ENCODE data around the gene SVEP1.
"Not testable (repeated sequence)": the region's sequence is repeated elsewhere in the genome, so short reads cannot be mapped to it uniquely, and the experiment has no call there.

SVEP1 gene

DNA sequence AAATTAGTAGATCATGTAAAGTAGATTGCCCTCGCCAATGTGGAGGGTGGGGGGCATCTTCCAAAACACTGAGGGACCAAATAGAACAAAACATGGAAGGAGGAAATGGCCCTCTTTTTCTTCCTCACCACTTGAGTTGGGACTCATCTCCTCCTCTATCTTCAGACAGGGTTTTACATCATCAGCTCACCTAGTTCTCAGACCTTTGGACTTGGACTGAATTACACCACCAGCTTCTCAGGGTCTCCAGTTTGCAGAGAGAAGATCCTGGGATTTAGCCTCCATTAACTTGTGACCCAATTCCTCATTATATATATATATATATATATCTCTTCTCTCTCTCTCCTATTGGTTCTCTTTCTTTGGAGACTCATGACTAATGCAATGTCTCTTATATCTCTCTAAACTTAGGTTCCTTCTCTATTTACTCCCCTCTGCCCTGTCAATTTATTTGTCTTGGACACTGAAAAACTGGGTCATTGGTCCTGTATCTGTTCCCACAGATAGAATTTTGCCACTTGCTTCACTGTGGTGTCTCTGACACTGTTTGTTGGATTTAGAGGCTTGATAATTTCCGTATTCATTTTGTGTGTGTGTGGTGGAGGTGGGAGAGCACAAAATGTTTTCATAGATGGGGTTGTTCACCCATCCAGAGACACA lies 187.6 kb downstream of the SVEP1 start:
- DNase-seq (ENCODE audit: low read depth): no peak
- TF ChIP-seq CTCF (conservative IDR thresholded peaks at IDR 0.05; ENCODE audit: low read depth, low read length): no peak
- no peak overlapping the region for H3K4me3 ChIP-seq (ENCODE audit: low read depth, low read length)

DNA sequence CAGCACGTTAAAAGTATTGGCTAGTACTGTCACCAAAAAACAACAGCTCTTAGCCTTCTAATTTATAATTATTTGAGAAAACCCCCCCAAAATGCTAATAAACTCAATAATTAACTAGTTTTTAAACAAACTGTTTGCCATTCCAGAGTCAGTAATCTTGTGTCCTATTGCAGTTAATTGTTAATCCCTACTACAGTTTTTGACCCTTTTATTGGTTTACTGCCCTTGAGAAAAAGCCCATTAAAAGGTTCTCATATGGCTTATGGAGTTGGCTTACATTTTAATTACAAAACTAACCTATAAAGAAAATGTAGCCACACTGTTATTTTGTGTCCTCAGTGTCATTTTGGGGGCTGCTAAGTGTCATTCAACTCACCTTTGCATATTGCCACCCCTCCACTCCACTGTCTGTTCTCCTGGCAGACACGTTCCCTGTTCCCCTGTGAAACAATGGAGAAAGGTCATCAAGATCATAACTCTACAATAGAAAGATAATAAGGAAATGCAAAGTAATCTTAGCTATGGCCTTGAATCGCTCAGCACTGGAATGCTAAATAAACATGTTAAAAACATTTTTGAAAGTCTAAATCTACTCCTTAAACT lies 190.3 kb downstream of the SVEP1 start:
- no peak for TF ChIP-seq CTCF (conservative IDR thresholded peaks at IDR 0.05; ENCODE audit: low read depth, low read length)
- no peak for DNase-seq (ENCODE audit: low read depth)
- H3K4me3 ChIP-seq (ENCODE audit: low read depth, low read length): no peak overlapping the region

GRCh38 chr9:110383491-110383890 lies 196.1 kb downstream of the SVEP1 start:
- TF ChIP-seq CTCF (conservative IDR thresholded peaks at IDR 0.05; ENCODE audit: low read depth, low read length): no peak
- H3K4me3 ChIP-seq (ENCODE audit: low read depth, low read length): no peak overlapping the region
- DNase-seq (ENCODE audit: low read depth): no peak

DNA sequence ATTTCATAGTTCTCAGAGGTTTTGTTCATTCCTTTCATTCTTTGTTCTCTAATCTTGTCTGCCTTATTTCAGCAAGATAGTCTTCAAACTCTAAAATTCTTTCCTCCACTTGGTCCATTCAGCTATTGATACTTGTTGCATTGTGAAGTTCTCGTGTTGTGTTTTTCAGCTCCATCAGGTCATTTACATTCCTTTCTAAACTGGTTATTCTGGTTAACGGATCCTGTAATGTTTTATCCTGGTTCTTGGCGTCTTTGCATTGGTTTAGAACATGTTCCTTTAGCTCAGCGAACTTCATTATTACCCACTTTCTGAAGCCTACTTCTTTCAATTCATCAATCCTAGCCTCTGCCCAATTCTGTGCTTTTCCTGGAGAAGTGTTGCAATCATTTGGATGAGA lies 196.8 kb downstream of the SVEP1 start:
- no peak for DNase-seq (ENCODE audit: low read depth)
- TF ChIP-seq CTCF (conservative IDR thresholded peaks at IDR 0.05; ENCODE audit: low read depth, low read length): no peak
- no peak overlapping the region for H3K4me3 ChIP-seq (ENCODE audit: low read depth, low read length)

DNA sequence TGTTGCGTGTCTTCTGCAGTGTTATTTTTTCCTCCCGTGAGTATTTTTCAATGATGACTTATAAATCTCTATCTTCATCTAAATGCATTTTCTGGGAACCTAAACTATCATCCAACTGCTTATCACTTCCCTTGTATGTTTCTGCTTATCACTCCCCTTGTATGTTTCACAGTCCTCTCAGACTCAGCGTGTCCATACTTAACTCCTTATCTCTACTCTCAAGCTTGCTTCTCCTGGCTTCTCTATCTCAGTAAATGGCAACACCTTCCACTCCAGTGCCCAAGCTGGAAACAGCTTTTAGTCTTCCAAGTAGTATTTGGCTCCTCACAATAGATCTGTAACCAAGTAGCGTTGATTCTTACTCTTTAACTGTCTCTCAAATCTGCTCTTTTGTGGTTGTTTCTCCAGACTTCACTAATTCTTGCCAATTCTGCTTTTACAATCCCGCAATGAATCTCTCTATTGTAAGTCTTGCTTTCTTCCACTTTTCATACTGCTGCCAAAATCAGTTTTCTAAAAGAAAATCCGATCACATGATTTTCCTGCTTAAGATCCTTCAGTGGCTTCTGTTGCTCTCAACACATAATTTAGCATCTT lies 208.0 kb downstream of the SVEP1 start:
- no peak overlapping the region for H3K4me3 ChIP-seq (ENCODE audit: low read depth, low read length)
- no peak for TF ChIP-seq CTCF (conservative IDR thresholded peaks at IDR 0.05; ENCODE audit: low read depth, low read length)
- DNase-seq (ENCODE audit: low read depth): no peak

GRCh38 chr9:110370315-110370714 lies 209.2 kb downstream of the SVEP1 start:
- no peak for DNase-seq (ENCODE audit: low read depth)
- no peak overlapping the region for H3K4me3 ChIP-seq (ENCODE audit: low read depth, low read length)
- no peak for TF ChIP-seq CTCF (conservative IDR thresholded peaks at IDR 0.05; ENCODE audit: low read depth, low read length)

DNA sequence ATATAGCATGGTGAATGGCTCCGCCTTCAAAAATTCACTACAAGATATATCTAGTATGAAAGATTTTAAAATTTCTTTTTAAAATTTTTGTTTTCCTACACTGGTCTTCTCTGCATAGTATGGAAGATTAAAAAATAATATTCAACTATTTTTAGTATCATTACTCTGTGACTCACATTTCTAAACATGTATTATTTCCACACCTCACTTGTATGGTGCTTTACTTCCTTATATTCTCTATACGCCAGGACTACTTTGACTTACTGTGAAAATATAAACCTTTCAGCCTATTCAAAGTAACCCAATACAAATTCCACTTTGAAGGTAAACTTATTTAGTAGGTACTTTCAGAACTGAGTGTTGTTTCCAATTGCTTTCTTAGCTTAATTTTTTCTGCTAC lies 215.1 kb downstream of the SVEP1 start:
- H3K4me3 ChIP-seq (ENCODE audit: low read depth, low read length): no peak overlapping the region
- no peak for TF ChIP-seq CTCF (conservative IDR thresholded peaks at IDR 0.05; ENCODE audit: low read depth, low read length)
- DNase-seq (ENCODE audit: low read depth): no peak

- DNase-seq (ENCODE audit: low read depth); H3K4me3 ChIP-seq (ENCODE audit: low read depth, low read length): not testable (repeated sequence)
Measured at GRCh38 chr9:110358992-110359391, 220.5 kb downstream of the SVEP1 start.

Data from choroid plexus epithelial cell (primary cell).